Vagina (tissue), 2 donors: Measurements from ENCODE around the gene MS4A4A. TPM values are rescaled to one million over a fixed set of nuclear protein-coding genes. Genes with fewer than 3 reads are reported as not detected.

ENCODE experiments used
- DNase-seq, 2 donors: peaks; one replicate each; pipeline ENCODE4 v3.0.0-alpha.2; 2017; ENCODE audit errors: extremely low spot score in 2 of 2
- H3K27ac ChIP-seq: fragments of 200-600 bp; sonication (generic); one replicate; pipeline ENCODE4 v1.5.1; 2019
- H3K27me3 ChIP-seq: fragments of 200-600 bp; sonication (generic); one replicate; pipeline ENCODE4 v1.5.1; 2019
- H3K36me3 ChIP-seq, 2 donors: fragments of 200-600 bp; sonication (generic); one replicate each; pipeline ENCODE4 v1.5.1; 2017 to 2019
- H3K4me1 ChIP-seq: fragments of 200-600 bp; sonication (generic); one replicate; pipeline ENCODE4 v1.5.1; 2019
- H3K4me3 ChIP-seq, 2 donors: fragments of 200-600 bp; sonication (generic); 1 replicate in 1 of 2; 2 replicates in 1 of 2; pipeline ENCODE4 v1.5.1; 2016 to 2019
- H3K9me3 ChIP-seq: fragments of 200-600 bp; sonication (generic); one replicate; pipeline ENCODE4 v1.5.1; 2019
- POLR2A ChIP-seq, 2 donors: fragments of 450-650 bp; IDR thresholded peaks; one replicate each; pipeline ENCODE4 v1.6.1; 2017; ENCODE audit warnings: antibody characterized with exemption in 2 of 2, mild to moderate bottlenecking in 2 of 2, moderate library complexity in 2 of 2
- POLR2AphosphoS5 ChIP-seq, 2 donors: sonication (generic); formaldehyde crosslinking; IDR thresholded peaks; one replicate each; pipeline ENCODE4 v1.9.0; 2017; ENCODE audit warnings: antibody characterized with exemption in 2 of 2, mild to moderate bottlenecking in 2 of 2, low read depth in 1 of 2; ENCODE audit not compliant: insufficient read depth in 1 of 2
- intact Hi-C: fragments of 100-400 bp; cut with DNase I; formaldehyde crosslinking; loops from one replicate; pipeline ENCODE4 v1.15.1; 2023
- total RNA-seq: library from RNA; depleted of rRNA; stranded (reverse); fragments of >200 nt; gene quantifications from one replicate; pipeline ENCODE4 v1.2.3, GENCODE V29; 2016
- TF ChIP-seq, protein P1 (sequence below), 3 experiments: fragments of 450-650 bp in 2 of 3; fragments of 200-600 bp in 1 of 3; sonication (generic) in 1 of 3; IDR thresholded peaks; one replicate each; pipeline ENCODE4 v1.5.1; 2017 to 2019; ENCODE audit warnings: antibody characterized with exemption in 3 of 3, mild to moderate bottlenecking in 2 of 3, moderate library complexity in 2 of 3

MS4A4A gene
- total RNA-seq, 1 donor from 2014 or later: 10.3 TPM

DNA sequence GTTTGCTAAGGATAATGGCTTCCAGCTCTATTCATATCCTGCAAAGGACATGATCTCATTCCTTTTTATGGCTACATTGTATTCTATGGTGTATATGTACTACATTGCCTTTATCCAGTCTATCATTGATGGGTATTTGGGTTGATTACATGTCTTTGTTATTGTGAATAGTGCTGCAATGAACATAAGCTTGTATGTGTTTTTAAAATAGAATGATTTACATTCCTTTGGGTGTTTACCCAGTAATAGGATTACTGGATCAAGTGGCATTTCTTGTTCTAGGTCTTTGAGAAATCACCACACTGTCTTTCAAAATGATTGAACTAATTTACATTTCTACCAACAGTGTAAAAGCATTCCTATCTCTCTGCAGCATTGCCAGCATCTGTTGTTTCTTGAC is 40.6 kb downstream of the MS4A4A start:
- Histone ChIP-seq H3K27me3 (no peaks in the 10 kb centered on the region), H3K4me1 (no peaks in the 10 kb centered on the region), H3K4me3 (no peak overlapping the region), H3K9me3 (no peaks in the 10 kb centered on the region), H3K36me3 (no peaks in the 10 kb centered on the region), H3K27ac (no peak overlapping the region)
- TF ChIP-seq, protein P1, sequence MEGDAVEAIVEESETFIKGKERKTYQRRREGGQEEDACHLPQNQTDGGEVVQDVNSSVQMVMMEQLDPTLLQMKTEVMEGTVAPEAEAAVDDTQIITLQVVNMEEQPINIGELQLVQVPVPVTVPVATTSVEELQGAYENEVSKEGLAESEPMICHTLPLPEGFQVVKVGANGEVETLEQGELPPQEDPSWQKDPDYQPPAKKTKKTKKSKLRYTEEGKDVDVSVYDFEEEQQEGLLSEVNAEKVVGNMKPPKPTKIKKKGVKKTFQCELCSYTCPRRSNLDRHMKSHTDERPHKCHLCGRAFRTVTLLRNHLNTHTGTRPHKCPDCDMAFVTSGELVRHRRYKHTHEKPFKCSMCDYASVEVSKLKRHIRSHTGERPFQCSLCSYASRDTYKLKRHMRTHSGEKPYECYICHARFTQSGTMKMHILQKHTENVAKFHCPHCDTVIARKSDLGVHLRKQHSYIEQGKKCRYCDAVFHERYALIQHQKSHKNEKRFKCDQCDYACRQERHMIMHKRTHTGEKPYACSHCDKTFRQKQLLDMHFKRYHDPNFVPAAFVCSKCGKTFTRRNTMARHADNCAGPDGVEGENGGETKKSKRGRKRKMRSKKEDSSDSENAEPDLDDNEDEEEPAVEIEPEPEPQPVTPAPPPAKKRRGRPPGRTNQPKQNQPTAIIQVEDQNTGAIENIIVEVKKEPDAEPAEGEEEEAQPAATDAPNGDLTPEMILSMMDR (IDR thresholded peaks at IDR 0.05): no peak
- TF ChIP-seq POLR2AphosphoS5 (IDR thresholded peaks at IDR 0.05; ENCODE audit: insufficient read depth in 1 of 2, low read depth in 1 of 2) (no peak), POLR2A (IDR thresholded peaks at IDR 0.05) (no peak)
- DNase-seq: no peak
- intact Hi-C loops: no loop called here

- H3K36me3 ChIP-seq: no peaks in the 10 kb centered on the region
- no peak within 1 kb of the TSS for H3K4me3 ChIP-seq
- TF ChIP-seq POLR2AphosphoS5 (IDR thresholded peaks at IDR 0.05; ENCODE audit: insufficient read depth in 1 of 2, low read depth in 1 of 2) (no peak), POLR2A (IDR thresholded peaks at IDR 0.05) (no peak)
- TF ChIP-seq, protein P1 (IDR thresholded peaks at IDR 0.05): no peak
- H3K4me1 ChIP-seq: no peaks in the 10 kb centered on the region
- intact Hi-C loops: no loop called here
- H3K27me3 ChIP-seq: no peaks in the 10 kb centered on the region
- DNase-seq: no peak
- no peaks in the 10 kb centered on the region for H3K9me3 ChIP-seq
- H3K27ac ChIP-seq: no peak within 1 kb of the TSS
These were observed 46.5 kb downstream of the MS4A4A start, which contains the start of gene MS4A6E for GRCh38 chr11:60326955-60327354. MS4A6E (plus strand) TSS chr11:60327255; CDS start chr11:60334896, 7,641 bp downstream.

DNA sequence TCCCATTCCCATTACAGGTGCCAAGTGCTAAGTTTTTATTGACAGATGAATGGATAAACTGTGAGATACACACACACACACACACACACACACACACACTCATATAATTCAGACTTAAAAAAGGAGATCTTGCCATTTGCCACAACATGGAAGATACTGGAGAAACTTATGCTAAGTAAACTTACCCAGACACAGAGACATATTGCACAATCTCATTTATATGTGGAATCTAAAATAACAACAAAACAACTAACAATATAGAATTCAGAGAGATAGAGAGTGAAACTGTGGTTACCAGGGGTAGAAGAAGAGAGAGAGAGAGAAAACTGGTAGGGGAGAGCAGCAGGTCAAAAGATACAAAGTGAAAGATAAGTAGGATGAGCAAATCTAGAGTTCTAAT is 48.0 kb downstream of the MS4A4A start:
- Histone ChIP-seq H3K27me3 (no peaks in the 10 kb centered on the region), H3K4me3 (no peak overlapping the region), H3K4me1 (no peaks in the 10 kb centered on the region), H3K27ac (no peak overlapping the region), H3K36me3 (no peaks in the 10 kb centered on the region), H3K9me3 (no peaks in the 10 kb centered on the region)
- no peak for TF ChIP-seq POLR2AphosphoS5 (IDR thresholded peaks at IDR 0.05; ENCODE audit: insufficient read depth in 1 of 2, low read depth in 1 of 2)
- TF ChIP-seq POLR2A (IDR thresholded peaks at IDR 0.05): no peak
- TF ChIP-seq, protein P1 (IDR thresholded peaks at IDR 0.05): no peak
- intact Hi-C loops: no loop called here
- no peak for DNase-seq

DNA sequence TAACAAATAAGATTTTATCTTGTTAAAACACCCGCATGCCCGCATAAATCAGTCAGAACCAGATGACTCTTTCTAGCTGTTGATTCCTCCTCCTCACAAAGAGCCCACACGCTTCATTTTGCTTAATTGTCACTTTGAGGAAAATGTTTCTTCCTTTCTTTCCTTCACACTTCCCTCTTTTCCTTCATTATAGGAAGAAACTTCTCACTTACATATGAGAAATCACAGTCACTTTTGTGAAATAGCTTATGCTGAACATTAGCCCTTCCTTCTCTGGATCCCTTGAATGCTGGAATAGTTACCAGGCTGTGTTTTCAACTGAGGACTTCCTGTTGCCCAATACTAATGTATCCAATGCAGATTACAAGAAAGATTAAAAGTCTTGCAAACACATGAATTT is 52.4 kb downstream of the MS4A4A start:
- H3K4me3 ChIP-seq: no peak overlapping the region
- H3K9me3 ChIP-seq: no peaks in the 10 kb centered on the region
- H3K27me3 ChIP-seq: no peaks in the 10 kb centered on the region
- intact Hi-C loops: no loop called here
- H3K4me1 ChIP-seq: no peaks in the 10 kb centered on the region
- DNase-seq: no peak
- H3K27ac ChIP-seq: no peak overlapping the region
- TF ChIP-seq, protein P1 (IDR thresholded peaks at IDR 0.05): no peak
- no peak for TF ChIP-seq POLR2A (IDR thresholded peaks at IDR 0.05)
- no peak for TF ChIP-seq POLR2AphosphoS5 (IDR thresholded peaks at IDR 0.05; ENCODE audit: insufficient read depth in 1 of 2, low read depth in 1 of 2)
- no peaks in the 10 kb centered on the region for H3K36me3 ChIP-seq

GRCh38 chr11:60334005-60334620 is 53.6 kb downstream of the MS4A4A start:
- H3K9me3 ChIP-seq: no peaks in the 10 kb centered on the region
- no peak overlapping the region for H3K27ac ChIP-seq
- H3K4me1 ChIP-seq: no peaks in the 10 kb centered on the region
- H3K27me3 ChIP-seq: no peaks in the 10 kb centered on the region
- DNase-seq: no peak
- intact Hi-C loops: no loop called here
- H3K36me3 ChIP-seq: no peaks in the 10 kb centered on the region
- TF ChIP-seq POLR2AphosphoS5 (IDR thresholded peaks at IDR 0.05; ENCODE audit: insufficient read depth in 1 of 2, low read depth in 1 of 2): no peak
- TF ChIP-seq, protein P1 (IDR thresholded peaks at IDR 0.05): peak in 1 of 3 experiments; percentile 27
- H3K4me3 ChIP-seq: no peak overlapping the region
